PC-9 (cell line): ENCODE measurements around the gene PLRG1. TPM values are rescaled to one million over a fixed set of nuclear protein-coding genes. Genes with fewer than 3 reads are reported as not detected.
A peak's percentile ranks its signal among the peaks of the same experiment; 100 is the strongest.

Experiments
- BruUV-seq: library from RNA; stranded (reverse); fragments of 400-500 nt; replicated peaks from 2 replicates; lab custom pipeline; 2021; lab: Mats Ljungman, UMichigan
- CTCF ChIA-PET: fragments of 300-600 bp; sonication (Branson Sonifier 250); formaldehyde crosslinking; loops from one replicate; lab custom pipeline; 2022; ENCODE audit warnings: antibody characterized with exemption; lab: Charles Lee
- POLR2A ChIA-PET: fragments of 300-600 bp; sonication (Branson Sonifier 250); formaldehyde crosslinking; loops from one replicate; lab custom pipeline; 2022; ENCODE audit warnings: antibody characterized with exemption; ENCODE audit not compliant: unreplicated experiment; lab: Charles Lee
- DNase-seq, 2 experiments: peaks; one replicate each; pipeline versions ENCODE4 v3.0.0 to v3.0.0-alpha.2; 2015 to 2022; ENCODE audit warnings: mixed read lengths in 1 of 2
- H2AFZ ChIP-seq: fragments of 200-600 bp; sonication (generic); 2 replicates; pipeline ENCODE4 v1.8.1; 2017; ENCODE audit warnings: antibody characterized with exemption
- H3F3A ChIP-seq: fragments of 200-600 bp; sonication (generic); 2 replicates; pipeline ENCODE4 v1.8.1; 2017; ENCODE audit warnings: antibody characterized with exemption, mild to moderate bottlenecking, low read depth; ENCODE audit not compliant: insufficient read depth
- H3K27ac ChIP-seq: fragments of 200-600 bp; sonication (generic); 2 replicates; pipeline ENCODE4 v1.6.1; 2016; ENCODE audit warnings: mixed run types
- H3K27me3 ChIP-seq: fragments of 200-600 bp; sonication (generic); 2 replicates; pipeline ENCODE4 v1.6.1; 2016; ENCODE audit warnings: low read depth, mixed run types; ENCODE audit not compliant: insufficient read depth
- H3K36me3 ChIP-seq: fragments of 200-600 bp; sonication (generic); 2 replicates; pipeline ENCODE4 v1.6.1; 2016; ENCODE audit warnings: low read depth, mixed run types
- H3K4me1 ChIP-seq: fragments of 200-600 bp; sonication (generic); replicated peaks from 2 replicates; pipeline ENCODE4 v1.6.1; 2016; ENCODE audit warnings: mixed run types; ENCODE audit not compliant: insufficient read depth
- H3K4me2 ChIP-seq: fragments of 200-600 bp; sonication (generic); 2 replicates; pipeline ENCODE4 v1.6.1; 2017; ENCODE audit warnings: mixed run types
- H3K4me3 ChIP-seq: fragments of 200-600 bp; sonication (generic); 2 replicates; pipeline ENCODE4 v1.6.1; 2016; ENCODE audit warnings: mixed run types
- H3K79me2 ChIP-seq: fragments of 200-600 bp; sonication (generic); 2 replicates; pipeline ENCODE4 v1.6.1; 2017; ENCODE audit warnings: low read depth, mixed run types
- H3K9me2 ChIP-seq: fragments of 200-600 bp; sonication (generic); 2 replicates; pipeline ENCODE4 v1.8.1; 2017; ENCODE audit warnings: mild to moderate bottlenecking; ENCODE audit not compliant: insufficient read depth
- H3K9me3 ChIP-seq: fragments of 200-600 bp; sonication (generic); 2 replicates; pipeline ENCODE4 v1.8.1; 2016; ENCODE audit warnings: low read depth; ENCODE audit not compliant: insufficient read depth
- H4K20me1 ChIP-seq: fragments of 200-600 bp; sonication (generic); 2 replicates; pipeline ENCODE4 v1.8.1; 2017; ENCODE audit not compliant: insufficient read depth
- CTCF ChIP-seq: fragments of 200-600 bp; sonication (generic); conservative IDR thresholded peaks from 2 replicates; pipeline ENCODE4 v1.6.1; 2017; ENCODE audit warnings: mixed run types, antibody characterized with exemption, mild to moderate bottlenecking, moderate library complexity
- EZH2 ChIP-seq: fragments of 200-600 bp; sonication (generic); IDR thresholded peaks from 2 replicates; pipeline ENCODE4 v1.8.0; 2017; ENCODE audit warnings: antibody characterized with exemption, low read depth
- intact Hi-C: fragments of 100-400 bp; cut with micrococcal nuclease; formaldehyde crosslinking; loops from one replicate; pipeline ENCODE4 v1.10.0; 2022; ENCODE audit not compliant: unreplicated experiment
- total RNA-seq: library from RNA; stranded (reverse); gene quantifications from 2 replicates; pipeline ENCODE4 v1.2.3, GENCODE V29; 2021

Gene PLRG1
- total RNA-seq, 1 experiment from 2014 or later: 80.7 TPM

GRCh38 chr4:154579927-154580326 lies 29.7 kb upstream of the PLRG1 start:
- Histone ChIP-seq H3K9me3 (no peaks in the 10 kb centered on the region), H3K4me1 (no peaks in the 10 kb centered on the region), H3K27me3 (no peaks in the 10 kb centered on the region), H2AFZ (no peak overlapping the region), H3K4me3 (no peak overlapping the region), H3K36me3 (no peaks in the 10 kb centered on the region), H3K79me2 (no peaks in the 10 kb centered on the region), H3K27ac (no peak overlapping the region), H3K9me2 (no peaks in the 10 kb centered on the region), H3K4me2 (no peak overlapping the region), H4K20me1 (no peaks in the 10 kb centered on the region), H3F3A (no peaks in the 10 kb centered on the region)
- no peak for TF ChIP-seq CTCF
- no peak for TF ChIP-seq EZH2
- ChIA-PET POLR2A (no interaction called here), CTCF (no interaction called here)
- DNase-seq: no peak
- intact Hi-C loops: no loop called here
- no TSS peak for BruUV-seq

- Histone ChIP-seq H3K4me3 (no peak overlapping the region), H3K27ac (no peak overlapping the region), H3K27me3 (no peaks in the 10 kb centered on the region), H3K9me3 (no peaks in the 10 kb centered on the region), H3K4me1 (no peaks in the 10 kb centered on the region), H3K79me2 (no peaks in the 10 kb centered on the region), H4K20me1 (no peaks in the 10 kb centered on the region), H3F3A (no peaks in the 10 kb centered on the region), H3K4me2 (no peak overlapping the region), H3K9me2 (no peaks in the 10 kb centered on the region), H2AFZ (no peak overlapping the region), H3K36me3 (no peaks in the 10 kb centered on the region)
- DNase-seq: peak in 1 of 2 experiments; percentile 36
- ChIA-PET CTCF (no interaction called here), POLR2A (no interaction called here)
- no peak for TF ChIP-seq EZH2
- no peak for TF ChIP-seq CTCF
- no TSS peak for BruUV-seq
- intact Hi-C loops: no loop called here
Measured at GRCh38 chr4:154578919-154579318, 28.7 kb upstream of the PLRG1 start.

GRCh38 chr4:154577324-154577723 lies 27.1 kb upstream of the PLRG1 start:
- Histone ChIP-seq H3K4me1 (no peaks in the 10 kb centered on the region), H3F3A (no peaks in the 10 kb centered on the region), H3K79me2 (no peaks in the 10 kb centered on the region), H2AFZ (no peak overlapping the region), H3K4me2 (no peak overlapping the region), H3K27me3 (no peaks in the 10 kb centered on the region), H3K9me3 (no peaks in the 10 kb centered on the region), H3K9me2 (no peaks in the 10 kb centered on the region), H3K36me3 (no peaks in the 10 kb centered on the region), H3K4me3 (no peak overlapping the region), H3K27ac (no peak overlapping the region), H4K20me1 (no peaks in the 10 kb centered on the region)
- no TSS peak for BruUV-seq
- ChIA-PET CTCF (no interaction called here), POLR2A (no interaction called here)
- TF ChIP-seq EZH2 (no peak), CTCF (no peak)
- DNase-seq: peak in 1 of 2 experiments; percentile 38
- intact Hi-C loops: no loop called here
